ENCODE results near the gene C1QTNF3.
"Not testable (repeated sequence)": the region's sequence is repeated elsewhere in the genome, so short reads cannot be mapped to it uniquely, and the experiment has no call there.

Gene C1QTNF3, protein sequence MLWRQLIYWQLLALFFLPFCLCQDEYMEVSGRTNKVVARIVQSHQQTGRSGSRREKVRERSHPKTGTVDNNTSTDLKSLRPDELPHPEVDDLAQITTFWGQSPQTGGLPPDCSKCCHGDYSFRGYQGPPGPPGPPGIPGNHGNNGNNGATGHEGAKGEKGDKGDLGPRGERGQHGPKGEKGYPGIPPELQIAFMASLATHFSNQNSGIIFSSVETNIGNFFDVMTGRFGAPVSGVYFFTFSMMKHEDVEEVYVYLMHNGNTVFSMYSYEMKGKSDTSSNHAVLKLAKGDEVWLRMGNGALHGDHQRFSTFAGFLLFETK

DNA sequence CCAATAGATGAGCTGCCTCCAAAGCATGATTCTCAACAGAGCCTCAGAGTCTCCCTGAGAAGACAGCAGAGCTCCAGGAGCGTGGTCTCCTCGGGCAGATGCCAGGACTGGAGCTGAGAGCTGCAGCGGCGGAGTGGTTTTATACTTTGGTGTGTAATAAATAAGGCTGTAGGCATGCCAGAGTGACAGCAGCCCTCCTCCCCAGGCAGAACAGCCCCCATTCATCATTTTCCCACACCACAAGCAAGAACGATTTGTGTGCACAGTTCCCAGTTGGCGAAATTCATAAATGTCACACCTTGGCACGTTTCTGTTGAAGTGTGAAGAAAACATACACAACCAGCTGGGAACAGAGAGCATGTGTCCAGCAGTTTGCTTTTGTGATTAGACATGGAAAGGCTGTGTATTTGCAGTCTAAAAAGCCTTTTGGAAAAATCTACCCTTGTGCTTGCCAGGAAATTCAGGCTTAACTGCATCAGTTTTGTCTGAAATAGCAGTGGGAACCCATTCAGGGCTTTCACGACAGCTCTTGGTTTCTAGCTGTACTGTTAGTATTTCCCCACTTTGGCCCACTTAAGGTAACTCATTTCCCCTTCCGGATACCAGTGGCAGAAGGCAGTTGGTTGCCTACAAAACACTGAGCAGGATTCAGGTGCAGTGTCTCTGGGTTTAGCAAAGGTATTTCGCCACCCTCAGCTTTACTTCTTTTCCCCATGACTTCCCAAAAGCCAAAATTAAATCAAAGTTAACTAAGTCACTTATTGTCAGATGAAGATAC, at the start of gene C1QTNF3:
Gene C1QTNF3 (minus strand): TSS at position 115 of the 778 bp plus-strand sequence. CDS start 88 bp downstream, at position 27.
- FAIRE-seq = no peak

DNA sequence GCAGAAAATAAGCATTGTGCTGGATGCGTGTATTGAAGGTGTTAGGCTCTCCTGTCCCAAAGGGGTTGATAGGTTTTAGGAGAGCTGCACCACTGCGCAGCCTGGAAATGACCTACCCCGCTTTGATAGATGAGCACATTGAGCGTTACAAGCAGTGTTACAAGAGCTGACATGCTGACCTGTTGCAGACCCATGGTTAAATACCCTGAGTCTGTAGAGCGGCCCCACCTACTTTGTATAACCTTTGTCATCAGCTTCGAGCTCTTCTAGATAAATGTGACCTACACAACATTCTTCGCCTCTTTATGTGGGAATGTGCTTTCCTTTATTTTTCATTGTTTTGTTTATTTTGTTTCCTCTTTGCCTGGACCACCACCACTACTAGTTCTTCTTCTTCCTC, 48.0 kb upstream of the C1QTNF3 start:
- not testable (repeated sequence) for FAIRE-seq

DNA sequence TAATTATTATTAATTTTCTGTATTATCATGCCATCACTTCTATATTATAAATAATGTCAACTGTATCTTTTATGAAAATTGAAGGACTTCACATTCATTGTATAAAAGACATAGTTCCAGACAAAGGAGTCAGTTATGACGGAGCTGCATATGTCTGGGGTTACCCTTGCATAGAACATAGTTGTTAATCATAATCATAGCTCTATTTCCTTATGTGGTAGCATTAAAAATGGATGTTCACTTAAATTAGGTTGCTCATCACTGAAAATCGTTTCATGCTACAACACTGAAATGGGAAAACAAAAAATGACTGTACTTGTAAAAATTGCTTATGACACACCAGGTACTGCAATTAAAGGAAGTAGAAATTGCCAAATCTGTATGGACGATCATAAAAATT, 46.8 kb upstream of the C1QTNF3 start:
- FAIRE-seq = not testable (repeated sequence)

DNA sequence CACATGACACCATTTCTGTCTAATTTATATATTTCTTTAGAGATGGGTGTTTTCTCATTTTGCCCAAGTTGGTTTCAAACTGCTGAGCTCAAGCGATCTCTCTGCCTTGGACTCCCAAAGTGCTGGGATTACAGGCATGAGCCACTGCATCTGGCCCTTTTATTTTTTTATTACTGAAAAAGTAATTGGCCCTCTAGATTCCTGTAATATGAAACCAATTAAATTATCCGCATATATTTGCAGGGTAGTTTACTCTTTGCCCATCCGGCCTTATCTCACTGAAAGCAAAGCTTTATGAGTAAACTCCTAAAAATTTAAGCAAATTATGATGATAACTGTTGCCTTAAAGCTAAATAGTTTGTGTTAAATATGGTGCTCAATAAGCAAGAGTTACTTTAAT, 44.7 kb upstream of the C1QTNF3 start:
- peak; percentile 92 for FAIRE-seq

DNA sequence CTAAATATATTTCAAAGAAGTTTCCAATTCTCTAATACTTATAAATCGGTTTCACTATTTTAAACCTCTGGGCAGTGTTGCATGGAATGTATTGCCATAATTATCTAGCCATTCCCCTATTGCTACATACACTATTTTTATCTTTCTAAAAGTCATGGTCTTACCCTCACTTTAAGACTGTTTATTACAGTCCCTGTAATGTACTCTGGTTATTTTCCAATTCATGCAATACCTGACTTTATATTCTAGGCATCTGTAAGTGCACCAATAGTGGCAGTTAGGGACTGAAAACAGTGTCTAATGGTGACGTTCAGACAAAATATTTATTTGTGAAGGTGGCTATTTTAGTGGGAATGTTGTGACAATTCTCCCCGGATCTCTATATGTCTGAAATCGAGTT, 40.9 kb upstream of the C1QTNF3 start:
- FAIRE-seq = peak; percentile 53

DNA sequence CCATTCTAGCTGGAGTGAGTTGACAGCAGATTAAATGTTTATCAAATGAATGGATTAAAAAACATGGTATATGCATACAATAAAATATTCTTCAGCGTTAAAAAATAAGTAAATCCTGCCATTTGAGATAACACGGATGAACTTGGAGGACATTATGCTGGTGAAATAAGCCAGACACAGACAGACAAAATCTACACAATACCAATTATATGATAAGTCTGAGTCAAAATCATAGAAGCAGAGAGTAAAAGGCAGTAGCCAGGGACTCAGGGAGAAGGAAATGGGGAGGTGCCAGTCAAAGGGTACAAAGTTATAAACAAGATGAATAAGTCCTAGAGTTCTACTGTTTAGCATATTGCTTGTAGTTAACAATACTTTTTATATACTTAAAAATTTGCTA, 36.5 kb upstream of the C1QTNF3 start:
- not testable (repeated sequence) for FAIRE-seq

DNA sequence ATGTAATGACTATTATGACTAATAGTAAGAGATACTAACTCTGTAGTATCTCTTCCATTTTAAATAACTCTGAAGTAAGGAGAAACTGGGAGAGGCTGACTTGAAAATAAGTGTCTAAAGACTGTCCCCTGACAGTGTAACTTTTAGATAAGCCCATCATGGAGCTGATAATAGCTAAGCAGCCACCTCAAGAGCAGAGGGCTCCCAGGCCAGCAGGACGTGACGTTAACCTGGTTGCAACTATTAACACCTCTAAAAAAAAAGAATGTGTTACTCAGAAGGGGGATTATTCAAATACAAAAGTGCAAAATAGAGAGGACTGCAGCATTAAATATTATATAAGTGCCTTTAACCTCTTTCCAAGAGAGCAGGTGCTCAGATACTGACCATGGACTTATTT, 34.6 kb upstream of the C1QTNF3 start:
- FAIRE-seq = not testable (repeated sequence)

DNA sequence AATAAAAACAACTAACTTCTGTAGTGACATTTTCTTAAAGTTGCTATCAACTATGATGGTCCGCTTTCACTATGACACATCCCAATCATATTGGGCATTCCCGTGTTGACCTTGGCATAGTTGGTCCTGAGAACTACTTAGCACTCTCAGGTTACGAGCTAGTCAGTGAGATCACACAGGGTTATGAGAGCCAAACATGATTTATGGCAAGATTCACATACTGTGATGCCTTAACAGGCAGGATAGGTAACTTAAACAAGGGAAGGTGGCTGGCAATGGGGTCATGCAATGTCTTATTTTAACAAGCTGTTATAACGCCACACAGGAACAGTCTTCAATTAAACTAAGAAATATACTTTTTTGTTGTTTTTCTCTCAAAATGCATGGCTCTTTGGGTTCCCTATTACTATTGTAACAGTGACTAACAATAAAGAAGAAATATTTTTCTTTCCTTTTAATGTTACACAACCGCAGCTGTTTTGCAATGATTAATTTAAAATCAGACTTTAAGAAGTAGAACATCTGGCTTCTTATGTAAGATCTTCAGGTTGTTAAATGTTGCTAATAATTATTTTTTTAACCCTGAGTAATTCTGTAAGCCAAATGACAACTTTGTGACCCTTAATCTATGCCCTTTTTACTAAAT, 33.8 kb upstream of the C1QTNF3 start:
- peak; percentile 38 for FAIRE-seq

DNA sequence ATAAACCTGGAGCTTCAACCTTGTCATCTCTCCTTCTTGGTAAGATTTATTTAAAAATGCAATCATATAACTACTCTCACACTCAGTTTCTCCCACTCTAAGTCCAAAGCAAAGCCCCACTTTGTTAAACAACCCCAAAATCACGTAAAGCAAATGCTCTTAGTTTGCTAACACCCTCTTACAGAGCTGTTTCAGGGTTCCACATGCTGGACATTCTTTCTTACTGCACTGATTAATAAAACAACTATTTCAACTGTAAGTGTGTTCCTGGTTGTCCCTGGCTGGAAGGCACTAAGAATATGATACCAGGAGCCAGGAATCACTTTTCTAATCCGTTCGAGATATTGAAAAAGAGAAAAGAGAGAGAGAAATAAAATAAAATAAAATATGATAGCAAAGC, 31.5 kb upstream of the C1QTNF3 start:
- FAIRE-seq = not testable (repeated sequence)

DNA sequence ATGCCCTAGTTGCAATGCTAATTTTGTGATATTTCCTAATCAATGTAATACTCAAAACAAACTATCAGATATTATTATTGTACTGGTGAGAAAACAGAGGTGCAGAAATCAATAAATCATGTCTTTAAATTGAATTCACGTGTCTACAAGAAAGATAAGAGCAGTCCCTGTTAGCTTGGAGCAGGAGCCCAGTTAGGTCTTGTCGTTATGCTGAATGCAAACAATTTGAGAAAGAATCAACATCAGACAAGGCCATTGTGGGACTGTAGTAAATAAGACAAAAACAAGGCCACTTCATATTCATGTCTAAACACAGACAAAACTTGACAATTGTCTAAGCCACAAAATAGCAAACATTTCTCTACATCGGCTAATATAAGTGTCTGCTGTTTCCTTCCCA, 31.1 kb upstream of the C1QTNF3 start:
- not testable (repeated sequence) for FAIRE-seq

DNA sequence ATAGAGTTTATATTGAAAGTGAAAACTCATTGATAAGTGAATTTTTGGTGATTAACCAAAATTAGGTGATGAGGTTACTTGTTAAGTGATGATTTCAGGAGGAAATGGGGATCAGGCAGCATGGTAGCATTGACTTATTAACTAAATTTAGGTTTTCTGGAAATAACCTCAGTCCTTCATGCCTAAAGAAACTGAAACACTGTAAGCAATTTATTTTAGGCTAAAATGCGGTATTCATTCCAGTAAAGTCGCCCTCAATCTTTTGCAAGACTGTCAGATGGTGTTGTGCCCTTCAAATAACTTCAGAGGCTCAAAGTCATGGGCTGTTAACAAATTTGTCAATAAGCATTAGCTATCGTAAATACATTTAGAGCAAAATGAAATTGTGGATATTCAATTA, 27.6 kb upstream of the C1QTNF3 start:
- FAIRE-seq = not testable (repeated sequence)

DNA sequence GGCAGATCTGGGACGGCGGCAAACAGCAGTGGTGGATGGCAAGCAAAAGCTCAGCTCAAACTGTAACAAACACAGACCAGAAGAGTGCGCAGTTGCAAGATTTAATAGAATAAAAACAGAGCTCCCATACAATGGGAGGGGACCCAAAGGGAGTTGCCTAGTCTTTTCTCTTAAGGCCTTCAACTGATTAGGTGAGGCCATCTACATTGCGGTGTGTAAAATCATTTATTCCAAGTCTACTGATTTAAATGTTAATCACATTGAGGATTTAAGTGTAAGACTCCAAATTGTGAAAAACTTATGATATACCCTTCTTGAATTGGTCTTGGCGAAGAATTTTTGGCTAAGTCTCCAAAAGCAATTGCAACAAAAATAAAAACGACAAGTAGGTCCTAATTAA, 21.6 kb upstream of the C1QTNF3 start:
- FAIRE-seq = no peak

DNA sequence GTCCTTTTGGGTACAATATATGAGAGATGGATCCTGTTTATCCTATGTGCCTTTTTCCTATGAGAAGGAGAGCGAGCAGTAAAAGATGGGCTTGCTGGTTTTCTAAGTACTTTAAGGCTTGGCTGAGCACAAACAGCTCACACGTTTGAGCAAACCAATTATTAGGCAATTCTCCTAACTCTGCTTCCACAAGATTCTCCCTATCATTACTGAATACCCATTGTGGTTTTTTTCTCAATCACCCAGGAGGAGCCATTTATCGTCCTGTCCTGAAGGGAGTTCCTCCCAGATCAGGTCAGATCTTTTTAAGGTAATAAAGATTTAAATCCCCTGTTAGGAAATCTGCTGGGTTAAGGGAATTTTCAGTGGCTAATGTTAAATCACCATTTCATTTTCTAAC, 19.4 kb upstream of the C1QTNF3 start:
- no peak for FAIRE-seq

DNA sequence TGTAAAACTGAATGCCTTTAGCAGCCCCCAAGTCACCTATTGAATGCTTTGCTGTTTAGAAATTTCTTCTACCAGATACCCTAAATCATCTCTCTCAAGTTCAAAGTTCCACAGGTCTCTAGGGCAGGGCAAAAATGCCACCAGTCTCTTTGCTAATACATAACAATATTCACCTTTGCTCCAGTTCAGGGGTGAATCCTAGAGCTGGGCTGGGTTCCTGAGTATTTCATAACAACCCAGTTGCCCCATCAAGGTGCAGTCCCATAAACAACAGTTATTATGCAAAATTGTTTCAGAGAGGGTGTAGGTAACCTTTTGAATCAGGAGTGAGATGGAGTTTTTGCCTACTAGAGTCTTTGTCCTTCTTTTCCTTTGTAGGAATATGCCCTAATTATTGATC, 19.0 kb upstream of the C1QTNF3 start:
- no peak for FAIRE-seq

DNA sequence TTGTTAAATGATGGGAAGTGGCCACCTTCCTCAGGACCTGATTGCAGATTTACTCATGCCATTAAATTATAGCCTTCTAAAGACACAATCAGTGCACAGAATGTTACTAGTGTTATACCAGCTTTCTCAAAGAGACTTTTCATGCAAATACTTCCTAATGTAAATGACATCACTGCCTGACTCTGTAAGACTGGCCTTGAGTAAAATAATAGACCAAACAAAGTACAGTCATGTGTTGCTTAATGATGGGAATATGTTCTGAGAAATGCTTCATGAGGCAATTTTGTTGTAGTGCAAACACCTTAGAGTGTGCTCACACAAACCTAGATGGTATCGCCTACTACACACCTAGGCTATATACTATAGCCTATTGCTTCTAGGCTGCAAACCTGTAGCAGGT, 17.0 kb upstream of the C1QTNF3 start:
- FAIRE-seq = no peak

DNA sequence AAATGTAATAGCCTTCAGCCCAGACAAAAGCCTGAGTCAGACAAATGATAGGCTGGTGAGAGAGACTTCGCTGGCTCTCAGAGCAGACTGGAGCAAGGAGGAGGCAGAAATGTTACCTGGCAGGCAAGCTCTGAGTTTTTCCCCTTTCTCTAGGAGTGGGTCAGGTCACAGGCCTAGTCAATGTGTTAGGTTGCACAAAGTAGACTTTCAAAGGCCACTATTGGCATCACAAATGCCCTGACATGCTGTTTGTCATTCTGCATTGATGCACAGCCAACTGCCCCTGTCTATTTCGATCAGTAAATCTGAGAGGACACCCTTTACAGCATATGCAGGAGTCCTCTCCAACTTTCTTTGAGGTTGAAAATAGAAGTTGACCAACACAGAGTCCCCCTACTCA, 15.5 kb upstream of the C1QTNF3 start:
- no peak for FAIRE-seq

DNA sequence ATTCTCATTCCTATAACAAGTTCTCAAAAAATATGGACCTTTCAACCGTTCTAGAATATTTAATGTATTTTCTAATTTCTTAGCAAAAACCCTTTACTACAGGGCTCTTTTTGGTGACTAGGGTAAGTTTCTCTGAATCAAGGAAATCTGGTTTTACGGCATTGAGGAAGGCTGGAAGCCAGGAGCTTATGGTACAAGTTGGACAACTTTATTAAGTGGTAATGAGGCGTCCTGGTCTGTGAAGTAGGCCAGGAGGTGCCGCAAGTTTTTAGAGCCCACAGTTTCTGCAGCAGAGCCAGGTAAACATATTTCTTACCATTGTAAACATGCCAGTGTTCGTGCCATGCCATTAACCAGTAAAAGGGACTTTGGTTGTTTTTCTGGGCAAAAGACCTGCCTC, 14.6 kb upstream of the C1QTNF3 start:
- no peak for FAIRE-seq

DNA sequence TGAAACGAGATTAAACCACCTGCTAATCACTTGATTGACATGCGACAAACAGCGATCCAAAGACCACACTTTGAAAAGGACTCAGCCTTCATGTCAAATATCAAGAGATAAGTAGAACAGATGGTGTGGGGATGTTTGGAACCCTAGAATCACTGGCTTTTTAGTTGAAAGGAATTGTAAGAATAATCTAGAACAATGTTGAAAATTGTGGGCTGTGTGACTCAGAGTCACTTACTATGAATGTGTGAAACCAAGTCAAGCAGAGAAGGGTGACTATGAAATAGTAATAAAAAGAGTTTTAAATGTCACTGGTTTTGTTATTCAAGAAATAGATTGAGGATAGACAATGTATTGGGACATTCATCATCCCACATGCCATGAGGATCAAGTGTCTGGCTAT, 14.1 kb upstream of the C1QTNF3 start:
- FAIRE-seq = no peak

DNA sequence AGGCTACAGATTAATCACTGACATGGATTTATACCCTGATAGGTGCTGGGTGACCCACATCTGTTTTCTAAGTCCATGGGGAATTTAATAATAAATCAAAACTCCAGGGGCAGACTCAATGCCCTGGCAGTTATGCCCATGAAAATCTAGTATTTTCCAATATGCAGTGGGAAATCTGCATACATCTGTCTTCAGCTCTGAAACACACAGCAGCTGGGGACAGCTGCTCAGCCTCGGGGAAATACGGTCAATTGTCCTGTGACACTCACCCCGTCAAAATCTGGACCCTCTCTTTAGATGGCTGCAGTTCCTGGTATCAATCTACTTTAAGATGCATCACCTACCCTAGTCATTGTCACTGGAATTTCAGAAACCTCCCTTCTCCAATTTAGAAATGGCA, 12.7 kb upstream of the C1QTNF3 start:
- no peak for FAIRE-seq

DNA sequence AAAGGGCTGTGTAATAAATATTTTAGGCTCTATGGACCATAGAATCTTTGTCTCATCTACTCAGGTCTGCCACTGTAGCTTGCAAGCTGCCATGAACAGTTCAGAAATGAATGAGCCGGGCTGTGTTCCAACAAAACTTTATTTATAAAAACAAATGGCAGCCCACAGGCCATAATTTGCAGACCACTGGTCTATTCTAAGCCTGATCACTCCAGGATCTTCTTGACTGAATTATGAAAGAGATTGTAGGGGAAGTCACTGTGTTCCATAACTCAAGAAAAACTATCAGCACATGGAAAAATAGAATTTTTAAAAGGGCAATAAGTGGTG, 11.4 kb upstream of the C1QTNF3 start:
- FAIRE-seq = peak; percentile 33

DNA sequence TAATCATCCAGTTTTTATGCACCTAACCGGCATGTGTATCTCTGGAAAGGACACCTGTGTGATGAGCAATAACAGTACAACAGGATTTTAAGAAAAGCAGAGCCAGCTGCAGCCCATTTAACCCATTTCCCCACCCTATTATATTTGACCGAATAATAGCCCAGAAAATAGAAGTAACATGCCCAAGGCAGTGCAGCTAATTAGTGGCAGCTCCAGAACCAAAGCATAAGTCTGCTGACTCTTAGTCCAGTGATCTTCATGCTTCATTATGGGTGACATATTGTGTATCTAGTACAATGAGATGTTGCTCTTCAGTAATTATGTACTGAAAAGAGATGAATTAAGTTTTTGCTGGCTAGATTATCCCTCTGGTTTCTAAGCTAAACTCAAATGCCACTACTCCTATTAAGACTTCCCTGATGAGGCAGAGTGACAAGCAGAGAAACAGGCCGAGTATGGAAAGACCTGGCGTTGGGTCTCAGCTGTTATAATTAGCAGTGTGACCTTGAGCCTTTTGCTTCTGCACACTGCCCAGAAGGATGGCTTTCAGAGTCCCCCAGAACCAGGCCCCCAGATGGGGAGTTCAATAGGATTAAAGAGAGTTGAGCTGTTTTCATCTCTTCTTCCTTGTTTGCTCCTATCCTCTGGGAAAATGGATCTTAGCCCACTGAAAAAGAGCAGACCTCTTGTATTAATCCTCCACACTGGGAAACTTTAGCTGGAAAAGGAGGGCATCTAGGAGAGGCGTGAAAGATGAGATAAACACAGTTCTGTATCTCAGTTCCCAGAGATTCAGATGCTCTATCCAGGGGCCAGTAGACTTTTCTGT, 10.8 kb upstream of the C1QTNF3 start:
- no peak for FAIRE-seq

DNA sequence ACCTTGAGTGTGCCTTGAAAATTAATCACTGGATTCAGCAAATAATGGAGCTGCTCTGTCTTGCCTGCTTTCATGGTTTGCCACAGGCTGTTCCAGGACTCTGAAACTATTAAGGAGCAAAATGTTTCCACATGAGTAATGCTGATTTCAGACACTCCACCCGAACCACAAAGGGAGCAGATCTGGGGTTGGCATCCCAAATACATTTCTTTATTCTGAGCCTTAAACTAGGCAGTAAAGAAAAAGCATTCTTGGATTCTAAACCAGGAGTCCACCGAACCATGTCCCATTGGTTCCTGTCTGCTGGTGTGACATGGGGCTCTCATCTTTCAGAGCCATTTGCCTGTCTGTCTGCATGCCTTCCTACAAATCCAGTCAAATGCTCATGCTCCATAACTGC, 10.1 kb upstream of the C1QTNF3 start:
- no peak for FAIRE-seq

DNA sequence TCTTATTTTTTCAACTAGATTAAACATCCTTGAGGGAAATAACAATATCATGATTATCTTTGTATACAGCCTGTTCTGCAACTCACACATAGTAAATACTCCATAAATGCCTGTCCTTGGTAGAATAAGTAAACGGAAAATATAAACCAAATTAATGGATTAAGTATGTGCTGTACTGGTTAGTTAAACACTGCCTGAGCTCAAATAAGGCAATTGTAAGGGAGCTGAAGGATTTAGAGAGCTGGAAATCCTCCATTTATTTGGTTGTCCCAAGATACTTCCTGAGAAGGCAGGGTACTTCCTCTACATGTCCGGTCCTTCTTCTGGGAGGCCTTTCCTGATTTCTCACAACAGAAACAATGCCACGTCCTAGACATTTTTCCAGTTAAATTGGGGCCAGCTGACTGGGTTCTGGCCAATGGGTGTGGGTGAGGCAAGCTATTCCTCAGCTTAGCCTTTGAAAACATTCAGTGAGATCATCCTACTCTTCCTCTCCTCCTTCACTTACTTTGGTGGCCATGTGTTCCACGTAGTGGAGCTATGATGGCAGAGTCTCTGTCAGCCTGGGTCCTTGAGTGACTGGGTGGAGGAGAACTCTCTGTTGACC, 8.5 kb upstream of the C1QTNF3 start:
- FAIRE-seq = no peak
